Panc1 (cell line): Measurements from ENCODE around the gene FAM118A.
"Not testable (repeated sequence)": the region's sequence is repeated elsewhere in the genome, so short reads cannot be mapped to it uniquely, and the experiment has no call there.

ENCODE experiments used
- CTCF ChIP-seq: fragments of 450-650 bp; IDR thresholded peaks from 2 replicates; pipeline ENCODE4 v1.5.1; 2017; ENCODE audit warnings: mild to moderate bottlenecking
- POLR2AphosphoS5 ChIP-seq: IDR thresholded peaks from 2 replicates; pipeline ENCODE4 v1.6.1; 2012; ENCODE audit warnings: mild to moderate bottlenecking, low read depth, low read length, moderate library complexity
- REST ChIP-seq, 2 experiments: IDR thresholded peaks; 2 replicates each; pipeline ENCODE4 v1.6.1; 2011 to 2012; ENCODE audit warnings: low read depth in 2 of 2, control low read depth in 1 of 2, low read length in 1 of 2, mild to moderate bottlenecking in 1 of 2, moderate library complexity in 1 of 2; ENCODE audit not compliant: insufficient read depth in 1 of 2
- TCF7L2 ChIP-seq: IDR thresholded peaks from 2 replicates; pipeline ENCODE4 v1.6.1; 2011; ENCODE audit warnings: mild to moderate bottlenecking, low read depth, low read length, inconsistent platforms

- not testable (repeated sequence) for TF ChIP-seq CTCF; REST (IDR thresholded peaks at IDR 0.05; ENCODE audit: insufficient read depth in 1 of 2, low read depth in 2 of 2, low read length in 1 of 2); POLR2AphosphoS5; TCF7L2
Measured at GRCh38 chr22:45277720-45278119, 32.0 kb upstream of the FAM118A start.
